T-helper 1 cell (primary cell): ENCODE data around the gene LDB2.

Experiments
- DNase-seq, 5 donors: peaks; one replicate each; pipeline ENCODE4 v3.0.0-alpha.2; 2012 to 2020

LDB2 gene

GRCh38 chr4:16677001-16677944, 221.2 kb downstream of the LDB2 start:
- no peak for DNase-seq

GRCh38 chr4:16676230-16676770, 222.1 kb downstream of the LDB2 start:
- no peak for DNase-seq

DNA sequence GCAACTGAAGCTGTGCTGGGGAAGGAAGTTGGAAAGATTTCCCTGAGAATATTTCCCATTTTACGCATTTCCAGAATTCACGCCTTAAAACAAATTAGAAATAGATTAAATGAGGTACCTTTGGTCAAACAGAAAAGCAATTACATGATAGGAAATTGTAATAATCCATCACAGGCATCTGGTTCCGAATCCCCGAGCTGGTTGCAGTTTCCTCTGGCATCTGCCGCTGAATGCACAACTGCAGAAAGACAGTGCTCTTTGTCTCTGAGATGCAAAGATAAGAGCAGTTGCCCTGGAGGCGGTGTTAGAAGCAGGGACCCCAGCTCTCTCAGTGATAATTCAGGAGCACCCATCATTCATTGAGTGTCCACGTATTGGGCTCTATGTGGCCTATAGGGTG, 224.4 kb downstream of the LDB2 start:
- DNase-seq: no peak

- DNase-seq: no peak
Measured at GRCh38 chr4:16672421-16672820, 226.0 kb downstream of the LDB2 start.

- no peak for DNase-seq
Measured at GRCh38 chr4:16671741-16672140, 226.7 kb downstream of the LDB2 start.

DNA sequence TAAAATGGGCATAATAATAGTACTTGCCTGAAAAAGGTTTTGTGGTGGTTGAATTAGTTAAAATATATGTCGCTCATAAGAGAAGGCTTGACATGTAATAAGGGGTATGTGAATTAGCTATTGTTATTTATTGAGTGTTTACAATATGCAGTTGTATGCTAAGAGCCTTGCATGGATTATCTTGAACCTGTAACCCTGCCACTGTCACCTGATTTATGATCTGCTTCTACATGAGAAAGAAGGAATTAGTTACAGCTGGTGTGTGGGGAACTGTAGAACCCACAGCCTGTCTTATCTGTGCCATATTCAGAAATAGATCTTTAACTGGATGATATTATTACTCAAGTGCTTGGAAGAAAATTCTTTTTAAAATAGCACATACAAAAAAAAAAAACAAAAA, 227.7 kb downstream of the LDB2 start:
- no peak for DNase-seq

- DNase-seq: no peak
Measured at GRCh38 chr4:16669036-16669435, 229.4 kb downstream of the LDB2 start.

DNA sequence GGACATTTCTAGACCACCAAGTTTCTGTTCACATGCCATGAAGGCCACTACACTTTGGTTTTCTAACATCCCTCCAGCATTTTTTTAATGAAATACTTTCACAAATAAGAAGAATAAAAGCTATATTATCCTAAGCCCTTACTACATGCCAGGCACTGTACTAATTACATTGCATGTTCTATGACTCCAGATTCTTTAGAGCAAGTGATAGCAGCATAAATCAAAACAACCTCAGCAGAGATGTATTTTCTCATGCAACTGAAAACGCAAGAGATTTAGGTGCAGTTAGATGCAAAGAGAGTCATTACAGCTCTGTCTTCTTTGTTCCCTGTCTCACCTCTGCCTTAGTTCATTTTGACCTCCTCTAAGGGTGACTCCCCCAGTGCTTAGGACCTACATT, 230.0 kb downstream of the LDB2 start:
- DNase-seq: no peak

- no peak for DNase-seq
Measured at GRCh38 chr4:16667464-16667863, 231.0 kb downstream of the LDB2 start.

DNA sequence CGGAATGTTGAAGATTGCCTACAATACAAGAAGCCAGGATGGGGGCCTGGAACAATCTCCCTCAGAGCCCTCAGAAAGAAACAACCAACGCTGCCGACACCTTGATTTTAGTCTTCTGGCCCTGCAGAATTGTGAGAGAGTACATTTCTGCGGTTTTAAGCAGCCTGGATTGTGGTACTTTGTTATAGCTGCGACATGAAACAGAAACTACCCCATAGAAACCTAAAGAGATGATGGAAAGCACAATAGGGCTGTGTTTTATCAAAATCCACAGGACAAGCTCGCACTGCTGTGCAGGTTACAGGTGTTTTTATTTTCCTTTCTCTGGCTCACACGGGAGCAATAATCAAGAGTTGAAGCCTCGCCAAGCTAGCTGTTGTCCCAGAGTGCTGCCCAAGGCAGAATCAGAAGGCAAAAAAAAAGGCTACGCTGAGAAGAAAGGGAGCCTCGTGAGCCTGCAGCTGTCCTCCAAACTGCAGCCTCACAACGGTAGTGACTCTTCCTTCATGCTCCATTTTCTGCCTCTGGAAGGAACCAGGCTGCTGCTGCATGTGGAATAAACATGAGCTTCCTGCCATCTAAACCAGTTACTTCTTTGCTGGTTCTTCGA, 232.4 kb downstream of the LDB2 start:
- DNase-seq: no peak

- no peak for DNase-seq
Measured at GRCh38 chr4:16663732-16664131, 234.7 kb downstream of the LDB2 start.

- DNase-seq: no peak
Measured at GRCh38 chr4:16663307-16663706, 235.1 kb downstream of the LDB2 start.

DNA sequence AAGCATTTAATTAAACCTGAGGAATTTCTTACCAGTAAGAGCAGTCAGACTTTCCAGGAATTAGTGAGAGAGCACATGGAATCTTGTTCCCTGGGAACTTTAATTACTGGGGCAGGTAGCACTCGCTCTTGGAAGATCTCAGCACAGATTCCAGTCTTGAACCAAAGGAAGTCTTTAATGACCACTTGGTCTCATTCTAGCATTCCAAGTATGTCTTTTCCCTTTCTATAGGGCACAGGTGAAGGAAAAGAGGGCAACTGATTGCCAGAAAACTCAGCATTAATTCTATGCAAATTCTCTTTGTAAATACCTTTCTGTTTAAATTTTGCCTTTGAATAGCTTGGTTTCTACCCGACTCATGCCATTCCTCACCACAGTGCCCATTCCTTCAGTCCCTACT, 236.6 kb downstream of the LDB2 start:
- no peak for DNase-seq

DNA sequence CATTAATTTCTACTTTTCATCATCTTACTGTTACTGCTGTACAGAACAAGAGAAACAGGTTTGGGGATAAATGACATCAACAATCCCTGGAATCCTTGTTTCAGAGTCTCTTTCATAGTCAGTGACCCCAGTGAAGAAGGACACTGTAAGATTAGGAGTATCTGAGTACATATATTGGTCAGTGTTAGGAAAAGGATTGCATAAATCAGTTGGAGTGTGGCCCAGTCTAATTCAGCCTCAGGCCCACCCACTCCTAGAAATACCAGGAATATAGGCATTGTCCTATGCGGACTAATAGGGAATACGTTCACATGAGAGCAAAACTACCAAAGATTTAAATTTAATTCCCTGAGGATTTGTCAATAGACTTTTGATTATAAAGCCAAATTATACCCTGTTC, 237.8 kb downstream of the LDB2 start:
- DNase-seq: no peak

DNA sequence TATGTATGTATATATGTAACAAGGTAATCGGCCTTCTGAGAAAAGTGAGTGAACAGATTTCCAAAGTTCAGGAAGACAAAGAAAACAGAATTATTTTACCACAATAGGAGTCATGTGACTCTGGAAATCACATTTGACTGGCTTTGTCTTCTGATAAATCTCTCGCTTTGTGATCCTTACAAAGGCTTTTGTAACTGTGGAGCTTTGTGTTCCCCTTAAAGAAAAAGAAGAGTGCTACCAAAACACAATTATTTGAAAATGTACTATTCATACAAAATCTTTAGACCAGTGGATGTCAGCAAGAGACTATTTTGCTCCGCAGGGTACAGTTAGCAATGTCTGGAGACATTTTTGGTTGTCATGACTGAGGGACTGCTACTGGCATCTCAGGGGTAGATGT, 238.8 kb downstream of the LDB2 start:
- DNase-seq: no peak

DNA sequence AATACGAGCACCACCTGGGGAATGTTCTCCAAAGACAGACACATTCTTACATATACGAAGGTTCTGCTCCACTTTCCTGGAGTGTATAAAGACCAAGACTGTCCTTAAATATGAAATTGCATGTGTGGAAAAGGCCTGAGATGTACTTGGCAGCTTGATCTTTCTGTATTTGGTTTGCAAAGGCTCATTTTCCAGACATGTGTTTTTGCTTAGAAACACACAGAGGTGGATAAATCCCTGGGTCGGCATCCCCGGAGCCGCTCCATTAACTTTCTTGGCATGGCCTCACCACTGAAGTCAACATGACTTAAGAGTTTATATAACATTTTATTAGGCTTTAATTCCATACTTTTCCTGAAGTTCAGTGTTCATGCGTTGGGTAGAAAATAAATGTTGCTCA, 239.4 kb downstream of the LDB2 start:
- DNase-seq: no peak

DNA sequence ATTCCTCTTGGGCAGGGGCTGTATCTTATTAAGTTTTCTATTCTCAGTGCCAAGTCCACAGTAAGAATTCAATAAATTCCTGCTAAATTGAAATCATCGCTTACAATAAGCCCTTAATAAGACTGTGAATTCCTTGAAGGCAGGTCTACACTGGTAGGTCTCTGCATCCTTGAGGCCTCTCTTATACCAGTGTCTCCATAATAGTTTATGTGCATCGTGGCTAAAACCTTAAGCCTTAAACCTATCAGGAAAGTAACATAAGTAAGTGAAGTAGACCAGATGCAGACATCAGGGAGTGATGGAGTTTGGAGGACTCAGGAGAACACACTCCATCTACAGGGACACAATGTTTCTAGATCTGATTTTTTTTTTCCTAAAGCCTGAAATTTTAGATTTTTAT, 240.3 kb downstream of the LDB2 start:
- DNase-seq: no peak

DNA sequence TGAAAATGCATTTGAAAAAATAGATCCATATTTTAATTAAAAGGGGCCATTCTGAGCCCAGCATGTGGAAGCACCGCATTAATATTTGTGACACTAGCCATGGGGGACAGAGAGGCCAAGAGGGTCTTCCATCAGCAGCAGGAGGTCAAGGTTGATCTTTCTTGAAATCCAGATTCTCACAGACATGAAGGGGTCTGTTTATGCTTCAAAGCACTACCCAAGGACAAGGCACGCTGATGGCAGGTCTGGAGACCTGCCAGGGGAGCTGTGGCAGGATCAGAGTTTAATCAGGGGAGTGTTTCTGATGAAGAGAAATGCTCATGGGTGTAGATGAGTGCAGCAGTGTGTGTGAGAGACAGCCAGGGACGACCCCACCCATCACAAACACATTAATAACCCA, 243.3 kb downstream of the LDB2 start:
- DNase-seq: no peak

DNA sequence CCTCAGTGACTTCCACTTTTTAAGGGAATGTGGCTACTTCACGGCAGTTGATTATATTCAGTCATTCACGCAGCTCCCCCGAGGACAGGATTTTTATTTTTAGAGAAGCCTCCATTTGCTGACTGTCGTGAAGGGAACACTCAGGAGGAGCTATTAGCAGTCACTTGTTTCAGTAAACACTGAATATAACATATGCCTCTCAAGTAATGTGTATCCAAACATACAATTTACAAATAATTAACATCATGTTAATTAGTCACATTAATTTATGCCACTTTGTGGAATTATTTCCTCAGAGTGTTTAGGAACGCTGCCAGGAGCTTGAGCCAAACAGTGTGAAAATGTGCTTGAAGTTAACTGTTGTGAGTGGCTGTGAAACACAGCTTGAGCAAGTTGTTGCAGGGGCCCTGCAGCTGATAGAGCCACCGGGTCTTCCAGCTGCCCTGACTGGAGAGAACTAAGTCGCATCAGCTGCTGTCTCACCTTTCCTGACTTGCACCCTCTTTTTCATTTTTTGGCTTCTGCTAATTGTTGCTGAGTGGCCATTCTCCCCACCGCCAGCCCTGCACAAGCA, 245.6 kb downstream of the LDB2 start:
- DNase-seq: no peak

GRCh38 chr4:16646459-16646858, 252.0 kb downstream of the LDB2 start:
- no peak for DNase-seq

- DNase-seq: no peak
Measured at GRCh38 chr4:16643893-16644292, 254.6 kb downstream of the LDB2 start.

GRCh38 chr4:16642897-16643296, 255.5 kb downstream of the LDB2 start:
- no peak for DNase-seq

DNA sequence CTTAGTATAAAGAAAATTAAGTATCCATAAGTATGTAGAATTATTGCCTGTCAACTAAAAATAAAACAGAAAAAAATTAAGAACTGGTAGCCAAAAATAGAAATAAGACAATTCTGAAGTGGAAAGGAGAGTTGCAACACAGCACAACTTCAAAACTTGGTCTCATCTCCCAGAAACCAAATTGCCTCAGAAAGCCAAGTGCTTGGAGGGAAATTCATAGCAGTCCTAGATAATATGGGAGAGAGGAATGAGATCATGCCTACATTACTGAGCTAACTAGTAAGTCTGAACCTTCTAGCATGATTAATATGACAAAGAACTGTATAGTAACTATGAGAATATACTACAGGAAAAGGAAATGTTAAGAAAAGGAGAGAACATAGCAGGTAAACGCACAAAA, 256.5 kb downstream of the LDB2 start:
- DNase-seq: no peak
